HepG2 (cell line): ENCODE measurements around the gene EFCAB11. TPM values are rescaled to one million over a fixed set of nuclear protein-coding genes. Genes with fewer than 3 reads are reported as not detected.

Experiments
- AKAP8 ChIP-seq: sonication (generic); formaldehyde crosslinking; IDR thresholded peaks from 2 replicates; pipeline ENCODE4 v1.5.1; 2020; ENCODE audit warnings: mild to moderate bottlenecking, missing genetic modification reagents
- BRD4 ChIP-seq: sonication (generic); formaldehyde crosslinking; IDR thresholded peaks from 2 replicates; pipeline ENCODE4 v1.4.0; 2020; ENCODE audit warnings: missing genetic modification reagents
- EP300 ChIP-seq, 3 experiments: sonication (generic) in 1 of 3; formaldehyde crosslinking in 1 of 3; IDR thresholded peaks; 2 replicates each; pipeline versions ENCODE4 v1.5.1 to v1.6.1; 2011 to 2020; ENCODE audit warnings: low read depth in 2 of 3, low read length in 2 of 3, borderline replicate concordance in 1 of 3, improper control_type of control experiment in 1 of 3, mild to moderate bottlenecking in 1 of 3, missing genetic modification reagents in 1 of 3, moderate library complexity in 1 of 3
- ERF ChIP-seq: IDR thresholded peaks from 2 replicates; pipeline ENCODE4 v1.6.1; 2018; ENCODE audit warnings: missing biosample characterization, missing genetic modification reagents
- FOXK1 ChIP-seq: sonication (generic); formaldehyde crosslinking; IDR thresholded peaks from 2 replicates; pipeline ENCODE4 v1.4.0; 2020; ENCODE audit warnings: low read depth, missing genetic modification reagents, borderline replicate concordance
- HMGA1 ChIP-seq: sonication (generic); formaldehyde crosslinking; conservative IDR thresholded peaks from 2 replicates; pipeline ENCODE4 v1.4.0; 2020; ENCODE audit warnings: missing genetic modification reagents
- HNRNPLL ChIP-seq: fragments of 200-400 bp; formaldehyde crosslinking; IDR thresholded peaks from 2 replicates; pipeline ENCODE4 v1.6.1; 2017; ENCODE audit warnings: mild to moderate bottlenecking, low read depth, low read length; ENCODE audit not compliant: poor library complexity, severe bottlenecking
- MAFG ChIP-seq: sonication (generic); formaldehyde crosslinking; IDR thresholded peaks from 2 replicates; pipeline ENCODE4 v1.5.1; 2020; ENCODE audit warnings: mild to moderate bottlenecking, missing genetic modification reagents
- MTERF4 ChIP-seq: sonication (generic); formaldehyde crosslinking; IDR thresholded peaks from 2 replicates; pipeline ENCODE4 v1.8.0; 2023; ENCODE audit warnings: mild to moderate bottlenecking, missing genetic modification reagents
- NAIF1 ChIP-seq: sonication (generic); formaldehyde crosslinking; IDR thresholded peaks from 2 replicates; pipeline ENCODE4 v1.5.0; 2020; ENCODE audit warnings: mild to moderate bottlenecking, missing genetic modification reagents, borderline replicate concordance
- NFKB2 ChIP-seq: sonication (generic); formaldehyde crosslinking; IDR thresholded peaks from 2 replicates; pipeline ENCODE4 v1.4.0; 2020; ENCODE audit warnings: missing genetic modification reagents, borderline replicate concordance
- PLSCR1 ChIP-seq: sonication (generic); formaldehyde crosslinking; IDR thresholded peaks from 2 replicates; pipeline ENCODE4 v1.5.0; 2020; ENCODE audit warnings: missing genetic modification reagents, mild to moderate bottlenecking, borderline replicate concordance
- POGZ ChIP-seq: sonication (generic); formaldehyde crosslinking; IDR thresholded peaks from 2 replicates; pipeline ENCODE4 v1.4.0; 2020; ENCODE audit warnings: mild to moderate bottlenecking, missing genetic modification reagents
- RAD21 ChIP-seq: fragments of 450-650 bp; formaldehyde crosslinking; IDR thresholded peaks from 2 replicates; pipeline ENCODE4 v1.5.0; 2020; ENCODE audit warnings: mild to moderate bottlenecking
- RXRB ChIP-seq: IDR thresholded peaks from 2 replicates; pipeline ENCODE4 v1.6.1; 2016; ENCODE audit warnings: borderline replicate concordance, missing genetic modification reagents, missing compliant biosample characterization
- SIN3A ChIP-seq: IDR thresholded peaks from 2 replicates; pipeline ENCODE4 v1.6.1; 2011; ENCODE audit warnings: low read depth, mild to moderate bottlenecking, control low read depth, low read length, borderline replicate concordance
- SNAI1 ChIP-seq: sonication (generic); formaldehyde crosslinking; IDR thresholded peaks from 2 replicates; pipeline ENCODE4 v1.5.0; 2020; ENCODE audit warnings: mild to moderate bottlenecking, missing genetic modification reagents, borderline replicate concordance
- SNRNP70 ChIP-seq: fragments of 200-400 bp; formaldehyde crosslinking; IDR thresholded peaks from 2 replicates; pipeline ENCODE4 v1.6.1; 2017; ENCODE audit warnings: mild to moderate bottlenecking, low read depth, low read length, moderate library complexity
- SUZ12 ChIP-seq: fragments of 150-350 bp; IDR thresholded peaks from 2 replicates; pipeline ENCODE4 v1.6.1; 2014; ENCODE audit warnings: low read depth, low read length
- YY1 ChIP-seq: IDR thresholded peaks from 2 replicates; pipeline ENCODE4 v1.6.1; 2011; ENCODE audit warnings: low read length, low read depth, moderate library complexity, mild to moderate bottlenecking; ENCODE audit not compliant: insufficient read depth, insufficient replicate concordance
- ZMAT3 ChIP-seq: sonication (generic); formaldehyde crosslinking; conservative IDR thresholded peaks from 2 replicates; pipeline ENCODE4 v1.7.0; 2021; ENCODE audit warnings: missing genetic modification reagents
- ZNF337 ChIP-seq: sonication (generic); formaldehyde crosslinking; IDR thresholded peaks from 2 replicates; pipeline ENCODE4 v1.5.1; 2020; ENCODE audit warnings: missing genetic modification reagents, low read depth, mild to moderate bottlenecking, borderline replicate concordance
- ZNF563 ChIP-seq: sonication (generic); formaldehyde crosslinking; IDR thresholded peaks from 2 replicates; pipeline ENCODE4 v1.8.0; 2022; ENCODE audit warnings: mild to moderate bottlenecking, moderate library complexity, missing genetic modification reagents
- ZNF678 ChIP-seq: sonication (generic); formaldehyde crosslinking; IDR thresholded peaks from 2 replicates; pipeline ENCODE4 v1.4.0; 2020; ENCODE audit warnings: mild to moderate bottlenecking, missing genetic modification reagents
- ZNF747 ChIP-seq: sonication (generic); formaldehyde crosslinking; IDR thresholded peaks from 2 replicates; pipeline ENCODE4 v1.8.1; 2023; ENCODE audit warnings: missing genetic modification reagents, mild to moderate bottlenecking, borderline replicate concordance
- polyA plus RNA-seq, 8 experiments: library from polyadenylated mRNA; depleted of rRNA in 3 of 8; stranded (reverse) in 7 of 8; unstranded in 1 of 8; fragments of >200 nt; fragmentation: Illumina TruSeq in 4 of 8; extraction: Trizol in 4 of 8; gene quantifications; 2 replicates each; pipeline versions ENCODE4 v1.2.1 to v1.2.3, GENCODE V29; 2011 to 2016; ENCODE audit warnings: low read depth in 4 of 8, missing spikeins in 1 of 8, mixed read lengths in 1 of 8; ENCODE audit not compliant: insufficient read depth in 1 of 8
- total RNA-seq, 5 experiments: library from RNA; depleted of rRNA; stranded (reverse); fragments of >200 nt; fragmentation: Illumina TruSeq; extraction: Trizol; gene quantifications; 2 replicates each; pipeline ENCODE4 v1.2.3, GENCODE V29; 2016; ENCODE audit warnings: low read depth in 1 of 5

Gene EFCAB11
- total and polyA plus RNA-seq, 2 of the 13 experiments (the other 11 are each of a cell fraction or from before 2014, with no cell fraction given): 8.2 to 31.5 TPM

DNA sequence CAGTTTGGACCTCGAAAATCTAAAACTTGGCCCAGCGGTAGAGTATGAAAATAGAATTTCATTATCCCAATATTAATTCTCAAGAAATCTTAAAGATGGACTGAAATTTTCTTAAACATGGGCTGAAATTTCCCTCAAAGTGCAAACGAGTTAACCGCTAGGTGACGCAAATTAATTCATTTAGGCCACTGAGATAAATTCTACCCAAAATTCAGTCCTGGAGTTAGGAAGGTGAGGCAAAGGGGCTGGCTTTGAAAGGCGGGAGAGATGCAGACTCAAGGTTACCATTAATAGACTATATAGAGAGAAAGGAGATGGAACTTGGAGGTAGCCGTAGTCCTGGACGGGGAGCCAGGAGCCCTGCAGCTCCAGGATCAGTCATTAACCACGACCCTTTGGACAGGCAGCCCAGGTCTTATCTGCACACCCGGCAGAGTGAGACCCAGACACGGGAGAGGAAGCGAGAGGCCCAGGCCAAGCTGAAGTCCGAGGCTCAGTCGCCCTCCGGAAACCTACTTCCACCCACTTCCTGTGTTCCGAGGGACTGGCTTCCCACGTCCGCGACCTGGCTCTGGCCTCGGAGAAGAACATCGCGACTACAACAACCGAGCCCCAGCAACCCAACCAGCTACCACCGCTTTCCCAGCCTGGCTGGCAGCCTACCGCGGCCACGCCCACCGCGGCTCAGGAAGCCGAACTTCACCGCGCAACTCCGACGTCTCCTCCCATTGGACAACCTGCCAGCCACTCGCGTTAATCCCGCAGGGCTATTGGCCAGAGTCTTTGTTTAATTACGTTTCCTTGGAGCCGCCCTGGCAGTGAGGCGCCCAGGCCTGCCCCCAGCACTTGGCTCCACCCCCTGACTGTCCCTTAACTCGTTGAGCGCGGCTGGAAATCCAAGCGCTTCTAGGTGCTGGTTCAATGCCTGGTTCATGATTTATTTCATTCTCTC lies at the start of gene EFCAB11 (continued):
- no peak for TF ChIP-seq SNRNP70
- TF ChIP-seq MAFG (CRISPR knock-in tag): no peak
- TF ChIP-seq SIN3A: peak; percentile 100
- peak; percentile 17 for TF ChIP-seq YY1
- no peak for TF ChIP-seq NAIF1
- 0 out of 2 replicates have a peak, but pooled peaks have one; percentile 62 for TF ChIP-seq BRD4 (CRISPR knock-in tag)
- no peak for TF ChIP-seq RXRB (CRISPR knock-in tag)
- TF ChIP-seq AKAP8: no peak
- TF ChIP-seq SNAI1 (CRISPR knock-in tag): no peak
- TF ChIP-seq EP300 (IDR thresholded peaks at IDR 0.05; ENCODE audit: low read depth in 2 of 2, low read length in 2 of 2): no peak
- no peak for TF ChIP-seq EP300 (CRISPR knock-in tag; IDR thresholded peaks at IDR 0.05; ENCODE audit: borderline replicate concordance)
- TF ChIP-seq MTERF4 (CRISPR knock-in tag): no peak
- no peak for TF ChIP-seq ZNF563
- TF ChIP-seq RAD21: no peak
- no peak; the same call in 1 of the 2 replicates for TF ChIP-seq NFKB2 (CRISPR knock-in tag)
- TF ChIP-seq ZMAT3 (CRISPR knock-in tag): no peak
- TF ChIP-seq HNRNPLL: peak; percentile 83
- TF ChIP-seq ZNF337 (CRISPR knock-in tag): no peak
- TF ChIP-seq POGZ: peak; percentile 83
- TF ChIP-seq ZNF678 (CRISPR knock-in tag): no peak
- no peak for TF ChIP-seq PLSCR1 (CRISPR knock-in tag)
- TF ChIP-seq HMGA1 (CRISPR knock-in tag): no peak
- peak; percentile 66; the same call in 1 of the 2 replicates for TF ChIP-seq FOXK1 (CRISPR knock-in tag)
- no peak; the same call in 1 of the 2 replicates for TF ChIP-seq ERF (CRISPR knock-in tag)
- TF ChIP-seq ZNF747: no peak
- TF ChIP-seq SUZ12: no peak
